ENCODE data around the gene NRARP. TPM values are rescaled to one million over a fixed set of nuclear protein-coding genes. Genes with fewer than 3 reads are reported as not detected.

The NRARP gene
- total and polyA plus RNA-seq, 8 donors = 1.3 to 23.4 (median 10.8) TPM

DNA sequence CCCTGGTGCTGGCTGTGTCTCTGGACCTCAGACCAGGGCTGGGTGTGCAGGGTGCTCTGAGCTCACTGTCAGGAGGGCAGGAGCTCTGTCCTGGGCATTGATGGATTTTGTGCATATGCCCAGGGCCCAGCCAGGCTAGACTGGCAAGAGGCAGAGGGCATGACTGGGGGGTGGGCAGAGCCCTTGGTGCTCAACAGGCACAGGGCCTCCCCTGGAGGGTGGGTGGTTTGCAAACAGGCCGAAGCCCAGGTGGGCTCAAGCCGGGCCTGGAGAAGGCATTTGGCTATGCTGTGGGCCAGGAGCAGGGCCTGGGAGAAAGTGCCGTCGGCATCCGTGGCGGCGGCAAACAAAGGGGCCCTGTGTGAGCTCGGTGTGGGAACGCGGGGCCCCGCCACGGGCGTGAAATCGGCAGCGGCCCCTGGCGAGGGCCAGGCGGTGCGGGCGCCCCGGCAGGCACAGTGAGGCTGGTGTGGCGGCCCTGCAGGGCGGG lies 1.9 kb upstream of the NRARP start:
- WGBS, 2 donors = 61 to 73% methylated on average over 10 to 22 of the region's 22 CpGs
- Histone ChIP-seq H3K36me3 (no peaks in the 10 kb centered on the region), H3K4me3 (no peak overlapping the region), H3K4me1 (peaks cover 34 to 50% (median 45%) of the 10 kb centered on the region in 3 donors), H3K9me3 (no peaks in the 10 kb centered on the region), H3K27ac (peak overlapping the region; percentile 91 to 95 (median 94)), H3K27me3 (no peaks in the 10 kb centered on the region)
- no peak for ATAC-seq
- FAIRE-seq = no peak
- TF ChIP-seq, protein P1, sequence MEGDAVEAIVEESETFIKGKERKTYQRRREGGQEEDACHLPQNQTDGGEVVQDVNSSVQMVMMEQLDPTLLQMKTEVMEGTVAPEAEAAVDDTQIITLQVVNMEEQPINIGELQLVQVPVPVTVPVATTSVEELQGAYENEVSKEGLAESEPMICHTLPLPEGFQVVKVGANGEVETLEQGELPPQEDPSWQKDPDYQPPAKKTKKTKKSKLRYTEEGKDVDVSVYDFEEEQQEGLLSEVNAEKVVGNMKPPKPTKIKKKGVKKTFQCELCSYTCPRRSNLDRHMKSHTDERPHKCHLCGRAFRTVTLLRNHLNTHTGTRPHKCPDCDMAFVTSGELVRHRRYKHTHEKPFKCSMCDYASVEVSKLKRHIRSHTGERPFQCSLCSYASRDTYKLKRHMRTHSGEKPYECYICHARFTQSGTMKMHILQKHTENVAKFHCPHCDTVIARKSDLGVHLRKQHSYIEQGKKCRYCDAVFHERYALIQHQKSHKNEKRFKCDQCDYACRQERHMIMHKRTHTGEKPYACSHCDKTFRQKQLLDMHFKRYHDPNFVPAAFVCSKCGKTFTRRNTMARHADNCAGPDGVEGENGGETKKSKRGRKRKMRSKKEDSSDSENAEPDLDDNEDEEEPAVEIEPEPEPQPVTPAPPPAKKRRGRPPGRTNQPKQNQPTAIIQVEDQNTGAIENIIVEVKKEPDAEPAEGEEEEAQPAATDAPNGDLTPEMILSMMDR (IDR thresholded peaks at IDR 0.05) = no peak
- intact Hi-C loops (cut with DNase I) = loop anchor here in 1 of 3 donors (5.0 kb wide), 1 partner anchor 103 kb away; no protein-coding TSS in a partner anchor
- peak in 5 of 6 donors; percentile 31 to 84 (median 65) for DNase-seq

- Histone ChIP-seq H3K4me3 (peak overlapping the region in 2 of 4 donors; percentile 52 to 64), H3K36me3 (no peaks in the 10 kb centered on the region), H3K4me1 (peaks cover 30 to 55% (median 42%) of the 10 kb centered on the region in 3 donors), H3K27ac (peak overlapping the region; percentile 91 to 95 (median 94)), H3K27me3 (no peaks in the 10 kb centered on the region), H3K9me3 (no peaks in the 10 kb centered on the region)
- WGBS, 2 donors = 67 to 71% methylated on average over 22 to 23 of the region's 23 CpGs
- intact Hi-C loops (cut with DNase I) = loop anchor here in 1 of 3 donors (5.0 kb wide), 1 partner anchor 104 kb away; no protein-coding TSS in a partner anchor
- ATAC-seq (no peak), DNase-seq (peak in 5 of 6 donors; percentile 32 to 83 (median 63)), FAIRE-seq (no peak)
- TF ChIP-seq, protein P1 (IDR thresholded peaks at IDR 0.05) = no peak
These were observed 1.3 kb upstream of the NRARP start for GRCh38 chr9:137303151-137303892.

GRCh38 chr9:137302449-137303150 lies 529 bp upstream of the NRARP start:
- TF ChIP-seq, protein P1 (IDR thresholded peaks at IDR 0.05) = peak; percentile 34 to 49 (median 46)
- Histone ChIP-seq H3K9me3 (no peaks in the 10 kb centered on the region), H3K27me3 (no peaks in the 10 kb centered on the region), H3K36me3 (no peaks in the 10 kb centered on the region), H3K27ac (peak overlapping the region; percentile 78 to 95 (median 92)), H3K4me1 (peaks cover 28 to 51% (median 36%) of the 10 kb centered on the region in 3 donors), H3K4me3 (peak overlapping the region in 3 of 4 donors; percentile 28 to 64 (median 52))
- FAIRE-seq (no peak), ATAC-seq (peak; percentile 2 to 23 (median 6)), DNase-seq (peak in 5 of 6 donors; percentile 38 to 92 (median 67))
- intact Hi-C loops (cut with DNase I) = loop anchor here in 1 of 3 donors (5.0 kb wide), 1 partner anchor 105 kb away; no protein-coding TSS in a partner anchor
- WGBS, 2 donors = 17 to 20% methylated on average over 48 to 78 of the region's 78 CpGs

DNA sequence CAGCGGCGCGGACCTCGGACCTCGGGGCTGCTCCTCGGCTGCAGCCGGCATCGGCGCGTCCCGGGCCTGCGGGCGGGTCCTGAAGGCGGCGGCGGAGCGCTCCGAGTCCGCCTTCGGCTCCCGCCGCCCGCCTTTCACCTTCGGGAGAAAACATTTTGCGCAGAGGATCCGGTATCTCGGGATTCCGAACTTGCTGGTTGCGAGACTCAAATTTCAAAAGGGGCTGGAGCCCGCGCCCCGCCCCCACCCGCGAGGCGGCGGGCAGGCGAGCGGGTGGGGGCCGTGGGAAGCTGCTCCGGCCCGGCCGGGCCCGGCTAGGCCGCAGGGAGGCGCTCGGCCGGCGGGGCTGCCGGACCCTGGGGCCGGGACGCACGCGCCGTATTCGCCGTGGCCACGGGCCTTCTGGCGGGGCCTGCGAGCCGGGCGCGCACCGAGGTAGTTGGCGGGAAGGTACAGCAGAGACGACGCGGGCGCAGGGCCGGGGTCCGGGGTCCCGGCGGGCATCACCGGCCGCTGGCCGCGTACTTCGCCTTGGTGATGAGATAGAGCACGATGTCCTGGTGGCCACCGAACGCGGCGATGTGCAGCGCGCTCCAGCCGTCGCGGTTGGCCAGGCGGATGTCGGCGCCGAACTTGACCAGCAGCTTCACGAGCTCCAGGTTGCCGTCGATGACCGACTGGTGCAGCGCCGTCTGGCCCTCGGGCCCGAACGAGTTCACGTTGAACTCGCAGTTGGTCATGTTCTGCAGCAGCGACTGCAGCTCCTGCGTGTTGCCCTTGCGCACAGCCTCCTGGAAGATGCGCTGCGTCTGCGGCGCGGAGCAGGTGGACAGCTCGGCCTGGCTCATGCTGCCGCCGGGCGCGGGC lies 757 bp downstream of the NRARP start:
- Histone ChIP-seq H3K36me3 (no peaks in the 10 kb centered on the region), H3K9me3 (no peaks in the 10 kb centered on the region), H3K4me1 (peaks cover 28 to 48% (median 39%) of the 10 kb centered on the region in 3 donors), H3K4me3 (peak overlapping the region; percentile 39 to 70 (median 54)), H3K27ac (peak overlapping the region; percentile 70 to 87 (median 77)), H3K27me3 (no peaks in the 10 kb centered on the region)
- TF ChIP-seq, protein P1 (IDR thresholded peaks at IDR 0.05) = no peak
- DNase-seq (peak; percentile 55 to 89 (median 78)), ATAC-seq (peak; percentile 4 to 40 (median 27)), FAIRE-seq (no peak)
- intact Hi-C loops (cut with DNase I) = loop anchor here in 1 of 3 donors (5.0 kb wide), 1 partner anchor 106 kb away; no protein-coding TSS in a partner anchor
- WGBS, 2 donors = 0 to 1% methylated on average over 92 to 115 of the region's 115 CpGs

All from pancreas (tissue), 10 donors.